GM12878 (cell line): Measurements from ENCODE around the gene NUP62. TPM values are rescaled to one million over a fixed set of nuclear protein-coding genes. Genes with fewer than 3 reads are reported as not detected.

ENCODE experiments used
- ATAC-seq: fragments of 200-7000 bp; cut with Tn5 transposase; 3 replicates; pipeline ENCODE4 v1.9.1; 2020; ENCODE audit warnings: mild to moderate bottlenecking, moderate library complexity
- BruUV-seq: library from RNA; stranded (reverse); fragments of 400-500 nt; replicated peaks from 2 replicates; lab custom pipeline; 2021; lab: Mats Ljungman, UMichigan
- CTCF ChIA-PET: fragments of 300-600 bp; sonication (Branson Sonifier 250); formaldehyde crosslinking; extraction: SDS; loops from one replicate; lab custom pipeline; 2021; ENCODE audit warnings: inconsistent platforms; lab: Yijun Ruan, JAX
- POLR2A ChIA-PET: fragments of 350-600 bp; formaldehyde crosslinking; extraction: SDS; loops from one replicate; lab custom pipeline; 2021; ENCODE audit warnings: inconsistent platforms; lab: Charles Lee
- RAD21 ChIA-PET: fragments of 300-600 bp; sonication (Branson Sonifier 250); formaldehyde crosslinking; loops from one replicate; lab custom pipeline; 2023; ENCODE audit warnings: antibody characterized with exemption; ENCODE audit not compliant: unreplicated experiment; lab: Charles Lee
- SMC1A ChIA-PET: fragments of 300-600 bp; sonication (Branson Sonifier 250); formaldehyde crosslinking; loops from one replicate; lab custom pipeline; 2023; ENCODE audit not compliant: unreplicated experiment, uncharacterized antibody; lab: Charles Lee
- DNase-seq: peaks from one replicate; pipeline ENCODE4 v3.0.0-alpha.2; 2011; ENCODE audit warnings: low read depth, low spot score
- FAIRE-seq: peaks from 3 replicates; lab custom pipeline; 2011; peaks lifted over from hg19 to GRCh38; lab: Jason Lieb, UNC
- H2AFZ ChIP-seq: 2 replicates; pipeline ENCODE4 v1.6.0; 2011; ENCODE audit warnings: low read depth, low read length, control low read depth; ENCODE audit not compliant: control insufficient read depth
- H3K27ac ChIP-seq: 2 replicates; pipeline ENCODE4 v1.5.1; 2011; ENCODE audit warnings: control low read depth; ENCODE audit not compliant: control insufficient read depth, insufficient read depth
- H3K27me3 ChIP-seq, 2 experiments: replicated peaks in 1 of 2; 2 replicates each; pipeline versions ENCODE4 v1.6.0 to v1.6.1; 2011; ENCODE audit warnings: low read length in 1 of 2; ENCODE audit not compliant: control insufficient read depth in 2 of 2, insufficient read depth in 2 of 2
- H3K36me3 ChIP-seq, 2 experiments: 2 replicates each; pipeline ENCODE4 v1.5.1; 2011; ENCODE audit warnings: low read length in 1 of 2; ENCODE audit not compliant: control insufficient read depth in 2 of 2, insufficient read depth in 2 of 2
- H3K4me1 ChIP-seq: 2 replicates; pipeline ENCODE4 v1.6.1; 2011; ENCODE audit warnings: mild to moderate bottlenecking, low read length, moderate library complexity, mixed read lengths; ENCODE audit not compliant: control insufficient read depth, insufficient read depth
- H3K4me2 ChIP-seq: 2 replicates; pipeline ENCODE4 v1.6.0; 2011; ENCODE audit warnings: control low read depth; ENCODE audit not compliant: control insufficient read depth, insufficient read depth
- H3K4me3 ChIP-seq: fragments of 200-600 bp; sonication (generic); 2 replicates; pipeline ENCODE4 v1.5.1; 2016
- H3K79me2 ChIP-seq: 2 replicates; pipeline ENCODE4 v1.6.0; 2011; ENCODE audit warnings: low read length; ENCODE audit not compliant: control insufficient read depth, insufficient read depth
- H3K9ac ChIP-seq: 2 replicates; pipeline ENCODE4 v1.8.0; 2011; ENCODE audit warnings: low read length, control low read depth, mixed read lengths; ENCODE audit not compliant: control insufficient read depth, insufficient read depth
- H3K9me3 ChIP-seq: replicated peaks from 3 replicates; pipeline ENCODE4 v1.5.1; 2011; ENCODE audit warnings: mild to moderate bottlenecking, low read length; ENCODE audit not compliant: control insufficient read depth, insufficient read depth
- H4K20me1 ChIP-seq: 2 replicates; pipeline ENCODE4 v1.6.0; 2011; ENCODE audit not compliant: control insufficient read depth, insufficient read depth
- BACH1 ChIP-seq: fragments of 450-650 bp; IDR thresholded peaks from 2 replicates; pipeline ENCODE4 v1.6.1; 2017; ENCODE audit warnings: mild to moderate bottlenecking, borderline replicate concordance
- EGR1 ChIP-seq, 2 experiments: IDR thresholded peaks; 1 replicate in 1 of 2; 2 replicates in 1 of 2; pipeline ENCODE4 v1.6.1; 2011 to 2012; ENCODE audit warnings: low read depth in 2 of 2, low read length in 2 of 2, borderline replicate concordance in 1 of 2, mild to moderate bottlenecking in 1 of 2, moderate library complexity in 1 of 2
- IKZF2 ChIP-seq, 2 experiments: fragments of 450-650 bp; IDR thresholded peaks; 2 replicates each; pipeline ENCODE4 v1.6.1; 2017; ENCODE audit warnings: mild to moderate bottlenecking in 2 of 2, moderate library complexity in 2 of 2
- KDM1A ChIP-seq: fragments of 200-600 bp; sonication (generic); IDR thresholded peaks from 2 replicates; pipeline ENCODE4 v1.6.1; 2016; ENCODE audit warnings: borderline replicate concordance
- NBN ChIP-seq: fragments of 450-650 bp; IDR thresholded peaks from 2 replicates; pipeline ENCODE4 v1.6.1; 2016
- NRF1 ChIP-seq: conservative IDR thresholded peaks from 2 replicates; pipeline ENCODE4 v1.6.1; 2011; ENCODE audit warnings: mild to moderate bottlenecking, low read depth, low read length, improper control_type of control experiment
- POLR2AphosphoS5 ChIP-seq: IDR thresholded peaks from 2 replicates; pipeline ENCODE4 v1.6.1; 2011; ENCODE audit warnings: mild to moderate bottlenecking, low read length, inconsistent platforms
- RB1 ChIP-seq: fragments of 450-650 bp; formaldehyde crosslinking; IDR thresholded peaks from 2 replicates; pipeline ENCODE4 v1.6.1; 2017; ENCODE audit warnings: mild to moderate bottlenecking, borderline replicate concordance
- RUNX3 ChIP-seq: IDR thresholded peaks from 2 replicates; pipeline ENCODE4 v1.6.1; 2012; ENCODE audit warnings: low read length, inconsistent platforms
- SP1 ChIP-seq: IDR thresholded peaks from one replicate; pipeline ENCODE4 v1.6.1; 2011; ENCODE audit warnings: low read depth, low read length
- WGBS: methylation state at CpG from one replicate; pipeline ENCODE4 v1.1.6; 2016; ENCODE audit warnings: low lambda C conversion rate; ENCODE audit not compliant: insufficient replicate concordance, insufficient coverage; ENCODE audit errors: missing lambda C conversion rate; 5-methylcytosine and 5-hydroxymethylcytosine counted together
- in situ Hi-C: fragments of 300-500 bp; cut with MboI; formaldehyde crosslinking; loops from 9 replicates; pipeline ENCODE4 v1.14.3; 2018; ENCODE audit warnings: mixed read lengths
- intact Hi-C: fragments of 100-400 bp; cut with micrococcal nuclease; formaldehyde crosslinking; loops from one replicate; pipeline ENCODE4 v1.14.2; 2022; ENCODE audit not compliant: unreplicated experiment
- polyA plus RNA-seq, 11 experiments: library from polyadenylated mRNA; depleted of rRNA in 4 of 11; unstranded in 6 of 11; stranded (reverse) in 5 of 11; fragments of >200 nt; fragmentation: Nextera tagmentation in 4 of 11; fragmentation: Illumina TruSeq in 1 of 11; extraction: Ambion mirVana in 4 of 11; extraction: Trizol in 1 of 11; gene quantifications; 1 replicate in 1 of 11; 2 replicates in 10 of 11; pipeline versions ENCODE4 v1.2.1 to v1.2.3, GENCODE V29; 2011 to 2016; ENCODE audit warnings: inconsistent platforms in 2 of 11, missing spikeins in 2 of 11, low read depth in 1 of 11
- total RNA-seq, 4 experiments: library from RNA; depleted of rRNA in 3 of 4; stranded (reverse); fragments of >200 nt in 3 of 4; fragmentation: Illumina TruSeq in 1 of 4; extraction: Trizol in 1 of 4; gene quantifications; 2 replicates each; pipeline versions ENCODE4 v1.2.1 to v1.2.3, GENCODE V29; 2013 to 2021
- TF ChIP-seq, protein P1 (sequence below): fragments of 450-650 bp; IDR thresholded peaks from 2 replicates; pipeline ENCODE4 v1.6.1; 2017; ENCODE audit warnings: borderline replicate concordance
- TF ChIP-seq, protein P2 (sequence below): fragments of 450-650 bp; formaldehyde crosslinking; IDR thresholded peaks from 2 replicates; pipeline ENCODE4 v1.4.0; 2022; ENCODE audit warnings: mild to moderate bottlenecking, moderate library complexity

Gene NUP62
- total and polyA plus RNA-seq, 10 of the 15 experiments (the other 5 are each of a cell fraction or from before 2014, with no cell fraction given): 19.5 to 110 (median 66.9) TPM

DNA sequence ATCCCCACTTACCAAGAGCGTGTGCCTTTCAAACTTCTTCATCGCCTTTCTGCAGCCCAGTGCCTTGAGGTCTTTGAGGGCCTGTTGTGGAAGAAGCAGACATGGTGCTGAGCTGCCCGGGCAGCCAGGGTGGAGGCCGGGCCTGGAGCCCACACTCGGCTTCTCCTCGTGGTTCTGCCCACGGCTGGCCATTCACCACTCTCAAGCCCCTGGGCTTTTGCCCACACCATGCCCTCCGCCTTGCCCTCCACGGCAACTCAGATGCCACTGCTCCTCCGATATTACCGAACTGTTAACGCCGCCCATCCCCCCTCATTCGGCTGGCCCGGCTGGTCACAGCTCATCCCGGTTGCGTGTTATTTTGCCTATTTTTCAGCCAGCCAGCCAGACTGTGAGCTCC lies 37.9 kb downstream of the NUP62 start:
- RAD21 ChIA-PET: interaction anchor here (0.7 to 2.5 kb wide), 4 partner anchors 20 to 125 kb away, joined by 3 to 14 read pairs (median 4); partner anchors contain the start of gene AP2A1
- WGBS: 81% methylated on average over 17 of the region's 17 CpGs
- Histone ChIP-seq H3K9ac (no peak overlapping the region), H3K4me3 (no peak overlapping the region; the same call in 1 of the 2 replicates), H4K20me1 (no peaks in the 10 kb centered on the region), H3K4me1 (peaks cover 38% of the 10 kb centered on the region), H3K27ac (no peak overlapping the region), H3K79me2 (peaks cover 43% of the 10 kb centered on the region), H3K27me3 (no peaks in the 10 kb centered on the region), H3K9me3 (no peaks in the 10 kb centered on the region; the same call in 2 of the 3 replicates), H3K36me3 (peaks cover 0 to 9% of the 10 kb centered on the region in 2 experiments; a peak in 3 of 4 replicates), H2AFZ (no peak overlapping the region), H3K4me2 (peak overlapping the region; percentile 49; the same call in 1 of the 2 replicates)
- ATAC-seq: no peak
- no peak for DNase-seq
- FAIRE-seq: no peak
- CTCF ChIA-PET: interaction anchor here (1.0 to 1.4 kb wide), 3 partner anchors 20 to 39 kb away, joined by 3 to 4 read pairs (median 3); no protein-coding TSS in a partner anchor
- TSS peak; percentile 37 for BruUV-seq
- in situ Hi-C loops: loop anchor here (25.0 kb wide), 1 partner anchor 1254 kb away; the partner anchor contains the start of genes CA11 and DBP
- intact Hi-C loops: no loop called here
- TF ChIP-seq EGR1 (IDR thresholded peaks at IDR 0.05; ENCODE audit: borderline replicate concordance in 1 of 2, low read depth in 2 of 2, low read length in 2 of 2) (no peak), NRF1 (no peak), KDM1A (no peak), BACH1 (peak; percentile 43; the same call in 1 of the 2 replicates), RB1 (no peak), POLR2AphosphoS5 (peak; percentile 57; the same call in 1 of the 2 replicates), RUNX3 (no peak), NBN (no peak), IKZF2 (IDR thresholded peaks at IDR 0.05) (no peak), SP1 (no peak)
- TF ChIP-seq, protein P1, sequence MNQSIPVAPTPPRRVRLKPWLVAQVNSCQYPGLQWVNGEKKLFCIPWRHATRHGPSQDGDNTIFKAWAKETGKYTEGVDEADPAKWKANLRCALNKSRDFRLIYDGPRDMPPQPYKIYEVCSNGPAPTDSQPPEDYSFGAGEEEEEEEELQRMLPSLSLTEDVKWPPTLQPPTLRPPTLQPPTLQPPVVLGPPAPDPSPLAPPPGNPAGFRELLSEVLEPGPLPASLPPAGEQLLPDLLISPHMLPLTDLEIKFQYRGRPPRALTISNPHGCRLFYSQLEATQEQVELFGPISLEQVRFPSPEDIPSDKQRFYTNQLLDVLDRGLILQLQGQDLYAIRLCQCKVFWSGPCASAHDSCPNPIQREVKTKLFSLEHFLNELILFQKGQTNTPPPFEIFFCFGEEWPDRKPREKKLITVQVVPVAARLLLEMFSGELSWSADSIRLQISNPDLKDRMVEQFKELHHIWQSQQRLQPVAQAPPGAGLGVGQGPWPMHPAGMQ: no peak
- TF ChIP-seq, protein P2, sequence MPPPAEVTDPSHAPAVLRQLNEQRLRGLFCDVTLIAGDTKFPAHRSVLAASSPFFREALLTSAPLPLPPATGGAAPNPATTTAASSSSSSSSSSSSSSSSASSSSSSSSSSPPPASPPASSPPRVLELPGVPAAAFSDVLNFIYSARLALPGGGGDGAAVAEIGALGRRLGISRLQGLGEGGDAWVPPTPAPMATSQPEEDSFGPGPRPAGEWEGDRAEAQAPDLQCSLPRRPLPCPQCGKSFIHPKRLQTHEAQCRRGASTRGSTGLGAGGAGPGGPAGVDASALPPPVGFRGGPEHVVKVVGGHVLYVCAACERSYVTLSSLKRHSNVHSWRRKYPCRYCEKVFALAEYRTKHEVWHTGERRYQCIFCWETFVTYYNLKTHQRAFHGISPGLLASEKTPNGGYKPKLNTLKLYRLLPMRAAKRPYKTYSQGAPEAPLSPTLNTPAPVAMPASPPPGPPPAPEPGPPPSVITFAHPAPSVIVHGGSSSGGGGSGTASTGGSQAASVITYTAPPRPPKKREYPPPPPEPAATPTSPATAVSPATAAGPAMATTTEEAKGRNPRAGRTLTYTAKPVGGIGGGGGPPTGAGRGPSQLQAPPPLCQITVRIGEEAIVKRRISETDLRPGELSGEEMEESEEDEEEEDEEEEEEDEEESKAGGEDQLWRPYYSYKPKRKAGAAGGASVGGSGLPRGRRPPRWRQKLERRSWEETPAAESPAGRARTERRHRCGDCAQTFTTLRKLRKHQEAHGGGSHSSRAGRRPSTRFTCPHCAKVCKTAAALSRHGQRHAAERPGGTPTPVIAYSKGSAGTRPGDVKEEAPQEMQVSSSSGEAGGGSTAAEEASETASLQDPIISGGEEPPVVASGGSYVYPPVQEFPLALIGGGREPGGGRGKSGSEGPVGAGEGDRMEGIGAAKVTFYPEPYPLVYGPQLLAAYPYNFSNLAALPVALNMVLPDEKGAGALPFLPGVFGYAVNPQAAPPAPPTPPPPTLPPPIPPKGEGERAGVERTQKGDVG (CRISPR knock-in tag): no peak
- SMC1A ChIA-PET: interaction anchor here (0.8 to 7.3 kb wide), 2 partner anchors 28 to 36 kb away, joined by 3 to 78 read pairs; partner anchors contain the start of genes ATF5 and NUP62
- POLR2A ChIA-PET: interaction anchor here (0.7 to 1.5 kb wide), 10 partner anchors 9 to 219 kb away, joined by 3 to 6 read pairs (median 4); partner anchors contain the start of genes AKT1S1, ATF5 and NUP62
